GM19239 (cell line): ENCODE results near the gene SETD4.

ENCODE experiments used
- DNase-seq: peaks from one replicate; pipeline ENCODE4 v3.0.0; 2011; ENCODE audit warnings: low spot score; ENCODE audit not compliant: insufficient read length
- FAIRE-seq: peaks from 2 replicates; lab custom pipeline; 2011; peaks lifted over from hg19 to GRCh38; lab: Jason Lieb, UNC

Gene SETD4

GRCh38 chr21:36052860-36053714 is 7.2 kb downstream of the SETD4 start:
- no peak for FAIRE-seq

GRCh38 chr21:36048357-36048756 is 12.0 kb downstream of the SETD4 start:
- DNase-seq: no peak
- FAIRE-seq: no peak

More at GRCh38 chr21:36052860-36053714, 7.2 kb downstream of the SETD4 start:
- no peak for DNase-seq

- no peak for DNase-seq
- FAIRE-seq: no peak
Observed at GRCh38 chr21:36047139-36047538, 13.2 kb downstream of the SETD4 start.

DNA sequence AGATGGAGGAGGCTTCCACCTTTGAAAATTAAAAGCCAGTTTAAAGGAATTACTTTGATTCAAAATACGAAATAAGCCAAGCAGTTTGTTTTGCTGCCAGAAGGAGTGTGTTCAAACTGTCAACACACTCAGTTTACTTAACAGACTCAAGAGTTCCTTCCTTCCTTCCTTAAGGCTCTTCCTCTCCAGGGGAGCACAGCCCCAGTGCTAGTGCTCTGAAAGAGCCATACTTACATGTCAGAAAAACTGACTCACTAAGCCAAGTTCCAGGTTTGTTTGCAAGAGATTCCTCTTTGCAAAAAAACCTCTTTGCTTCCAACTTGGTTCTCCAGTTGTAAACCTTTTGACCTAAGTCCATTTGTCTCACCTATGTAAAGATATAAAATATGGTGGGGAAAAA is 14.3 kb downstream of the SETD4 start:
- FAIRE-seq: no peak
- DNase-seq: no peak

- DNase-seq (no peak), FAIRE-seq (no peak)
Observed at GRCh38 chr21:36044056-36044455, 16.3 kb downstream of the SETD4 start.

GRCh38 chr21:36041910-36042309 is 18.4 kb downstream of the SETD4 start:
- FAIRE-seq (no peak), DNase-seq (no peak)

DNA sequence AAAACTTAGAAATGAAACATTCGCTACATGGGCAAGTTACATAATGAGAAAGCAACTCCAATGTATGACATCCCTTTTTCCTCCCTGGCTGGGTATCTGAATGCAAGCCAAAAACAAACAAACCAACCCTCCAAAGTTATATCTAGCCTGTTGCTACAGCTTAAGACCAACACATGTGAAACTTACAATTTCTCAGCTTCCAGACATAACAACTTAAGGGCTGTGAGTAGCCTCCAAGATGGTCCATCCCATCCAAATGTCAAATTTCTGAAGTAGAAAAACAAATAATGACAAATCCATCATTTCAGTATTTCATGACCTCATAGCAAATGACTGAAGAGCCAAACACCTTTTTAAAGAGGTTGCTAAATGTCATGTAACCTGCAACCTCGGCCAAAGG is 19.9 kb downstream of the SETD4 start:
- DNase-seq (no peak), FAIRE-seq (no peak)

DNA sequence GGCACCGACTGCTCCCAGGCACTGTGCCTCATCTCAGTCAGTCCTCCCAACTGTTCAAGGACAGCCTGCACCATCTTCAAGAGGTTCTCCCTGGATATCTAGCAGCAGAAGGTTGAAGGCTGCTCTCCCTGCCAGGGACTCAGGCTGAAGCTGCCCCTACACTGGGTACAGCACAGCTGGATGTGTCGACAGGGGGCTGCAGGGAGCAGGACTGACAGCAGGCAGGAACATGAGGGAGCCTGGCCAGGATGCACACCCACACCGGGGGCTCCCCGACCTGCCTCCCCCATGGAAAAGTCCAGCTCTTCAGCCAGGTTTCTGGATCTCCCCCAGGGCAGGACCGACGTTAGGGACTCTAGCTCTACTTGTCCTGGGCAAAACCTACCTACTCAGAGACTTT is 20.5 kb downstream of the SETD4 start:
- FAIRE-seq: no peak
- DNase-seq: no peak

DNA sequence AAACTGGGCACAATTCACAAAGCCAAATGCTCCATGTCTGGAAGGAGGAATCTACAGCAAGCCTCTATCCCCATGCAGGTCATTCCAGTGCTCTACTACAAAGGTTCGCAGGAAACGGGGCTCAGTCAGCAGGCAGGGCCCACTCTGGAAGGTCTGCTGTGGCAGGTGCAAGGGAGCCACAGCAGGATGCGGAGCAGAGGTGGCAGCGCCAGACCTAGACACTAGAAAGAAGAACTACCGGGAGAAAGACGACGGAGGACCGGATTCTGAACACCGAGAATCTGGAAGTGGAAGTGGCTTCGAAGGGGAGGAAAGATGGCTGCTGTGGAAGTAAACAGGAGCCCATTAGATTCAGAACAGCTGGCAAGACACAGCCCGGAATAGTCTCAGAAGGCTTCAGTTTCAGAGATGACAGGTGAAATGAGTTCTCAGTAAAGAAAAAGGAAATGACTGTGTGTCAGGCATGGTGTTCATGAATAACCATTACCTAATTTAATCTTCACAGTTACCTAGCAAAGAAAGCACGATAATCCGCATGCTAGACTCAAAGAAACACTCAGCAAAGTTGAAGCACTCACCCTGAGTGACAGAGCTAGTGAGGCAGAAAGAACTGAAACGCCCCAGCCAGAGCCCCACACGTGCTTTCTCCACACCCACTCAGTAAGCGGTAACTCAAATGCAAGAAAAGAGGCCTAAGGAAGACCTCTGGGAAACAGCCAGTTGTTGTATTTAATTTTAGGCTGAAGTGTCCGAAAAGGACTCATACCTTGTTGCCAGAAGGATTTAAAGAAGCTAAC is 21.4 kb downstream of the SETD4 start:
- no peak for FAIRE-seq
- no peak for DNase-seq

DNA sequence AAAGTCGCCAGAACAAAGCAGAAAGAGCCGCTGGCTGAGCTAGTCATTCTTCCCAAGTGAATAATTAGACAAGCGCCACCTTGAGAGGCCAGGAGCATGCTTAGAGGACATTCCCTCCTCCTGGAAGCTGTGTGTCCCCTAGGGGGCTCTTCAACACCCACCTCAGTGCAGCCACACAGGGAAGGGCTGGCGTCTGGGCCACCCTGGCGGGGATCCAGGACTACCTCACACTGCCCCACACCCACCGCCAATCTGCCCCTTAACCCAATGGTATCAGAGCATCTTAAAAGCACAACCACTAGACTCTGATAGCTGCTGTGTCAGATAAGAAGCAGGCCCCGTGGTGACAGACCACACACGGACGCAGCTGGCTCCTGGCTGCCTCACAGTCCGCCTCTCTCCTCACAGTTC is 24.9 kb downstream of the SETD4 start:
- FAIRE-seq (no peak), DNase-seq (no peak)

- no peak for FAIRE-seq
Observed at GRCh38 chr21:36034211-36034913, 26.0 kb downstream of the SETD4 start.

DNA sequence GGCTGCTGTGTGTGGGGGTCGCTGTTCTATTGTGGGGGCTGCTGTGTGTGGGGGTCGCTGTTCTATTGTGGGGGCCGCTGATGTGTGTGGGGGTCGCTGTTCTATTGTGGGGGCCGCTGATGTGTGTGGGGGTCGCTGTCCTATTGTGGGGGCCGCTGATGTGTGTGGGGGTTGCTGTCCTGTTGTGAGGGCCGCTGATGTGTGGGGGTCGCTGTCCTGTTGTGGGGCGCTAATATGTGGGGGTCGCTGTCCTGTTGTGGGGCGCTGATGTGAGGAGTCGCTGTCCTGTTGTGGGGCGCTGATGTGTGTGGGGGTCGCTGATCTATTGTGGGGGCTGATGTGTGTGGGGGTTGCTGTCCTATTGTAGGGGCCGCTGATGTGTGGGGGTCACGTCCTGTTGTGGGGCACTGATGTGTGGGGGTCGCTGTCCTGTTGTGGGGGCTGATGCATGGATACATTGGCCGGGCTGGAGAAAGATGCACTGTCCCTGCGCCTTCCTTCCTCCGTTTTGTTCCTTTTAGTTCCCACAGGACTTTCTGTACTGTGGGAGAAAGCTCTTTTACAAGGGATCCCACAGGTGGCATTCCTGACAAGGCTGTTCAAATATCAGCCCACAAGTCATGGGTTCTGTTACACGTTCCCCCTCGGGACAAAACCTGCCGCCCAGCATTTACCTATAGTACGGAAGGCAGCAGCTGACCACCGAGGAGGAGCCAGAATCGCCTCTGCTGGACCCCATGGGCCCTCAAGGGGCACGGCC is 27.5 kb downstream of the SETD4 start:
- FAIRE-seq (no peak), DNase-seq (no peak)

More at GRCh38 chr21:36034211-36034913, 26.0 kb downstream of the SETD4 start:
- DNase-seq: no peak

DNA sequence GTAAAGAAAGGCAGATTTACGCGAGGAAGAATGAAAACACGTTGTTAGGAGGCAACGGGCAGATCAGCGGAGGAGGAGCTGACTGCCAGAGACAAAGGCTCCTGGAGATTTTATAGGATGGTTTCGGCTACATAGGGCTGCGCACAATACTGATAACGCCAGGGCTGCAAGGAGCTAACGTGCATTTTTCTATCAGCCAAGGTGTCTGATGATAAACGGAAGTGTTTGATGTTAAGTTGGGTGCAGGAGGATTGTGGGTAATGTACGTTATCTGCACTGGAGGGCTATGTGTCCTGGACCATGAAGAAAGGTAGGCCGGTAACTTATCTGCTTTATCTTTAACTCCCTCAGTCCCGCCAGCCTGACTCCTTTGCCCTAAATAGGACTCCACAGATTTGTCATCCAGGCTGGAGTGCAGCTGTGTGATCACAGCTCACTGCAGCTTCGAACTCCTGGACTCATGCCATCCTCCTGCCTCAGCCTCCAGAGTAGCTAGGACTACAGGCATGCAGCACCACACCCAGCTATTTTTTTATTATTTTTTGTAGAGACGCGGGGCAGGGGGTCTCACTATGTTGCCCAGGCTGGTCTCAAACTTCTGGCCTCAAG is 29.6 kb downstream of the SETD4 start:
- no peak for FAIRE-seq
- DNase-seq: no peak

- no peak for FAIRE-seq
Observed at GRCh38 chr21:36029309-36029708, 31.0 kb downstream of the SETD4 start.

GRCh38 chr21:36028127-36029069 is 31.9 kb downstream of the SETD4 start:
- FAIRE-seq (peak; percentile 83), DNase-seq (peak; percentile 75)

More at GRCh38 chr21:36029309-36029708, 31.0 kb downstream of the SETD4 start:
- no peak for DNase-seq

- FAIRE-seq (no peak), DNase-seq (no peak)
Observed at GRCh38 chr21:36027347-36027746, 33.0 kb downstream of the SETD4 start.

DNA sequence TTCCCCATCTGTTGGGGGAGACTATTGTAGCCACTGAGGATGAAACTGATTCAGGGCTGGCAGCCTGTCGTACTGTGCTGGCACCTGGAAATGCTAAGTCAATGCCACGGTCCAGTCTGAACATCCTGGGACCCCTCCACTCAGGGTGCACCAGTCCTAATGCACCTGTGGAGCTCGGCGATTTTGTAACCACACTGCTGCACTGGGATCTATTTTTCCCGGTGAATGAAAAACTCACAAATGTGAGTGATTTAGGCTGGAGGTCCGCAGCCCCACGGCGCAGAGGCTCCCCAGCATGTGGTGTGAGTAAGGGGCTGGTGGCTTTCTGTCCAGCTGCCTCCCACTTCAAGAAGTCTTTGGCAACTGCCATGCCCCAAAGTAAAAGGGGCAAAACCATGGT is 35.5 kb downstream of the SETD4 start:
- no peak for DNase-seq
- no peak for FAIRE-seq

- FAIRE-seq: no peak
- DNase-seq: no peak
Observed at GRCh38 chr21:36023092-36023480, 37.2 kb downstream of the SETD4 start.
